SJSA1 (cell line): Measurements from ENCODE around the gene DCDC1. TPM values are rescaled to one million over a fixed set of nuclear protein-coding genes. Genes with fewer than 3 reads are reported as not detected.

Source experiments
- DNase-seq, 2 experiments: peaks; one replicate each; pipeline ENCODE4 v3.0.0-alpha.2; 2015 to 2020; ENCODE audit warnings: low spot score in 2 of 2, low read depth in 1 of 2
- H3K27ac ChIP-seq: fragments of 250-450 bp; sonication (Bioruptor Pico); 2 replicates; pipeline ENCODE4 v1.5.1; 2020; ENCODE audit warnings: mild to moderate bottlenecking, moderate library complexity
- H3K27me3 ChIP-seq: fragments of 250-450 bp; sonication (Bioruptor Pico); replicated peaks from 2 replicates; pipeline ENCODE4 v1.5.1; 2020; ENCODE audit warnings: mild to moderate bottlenecking, moderate library complexity
- H3K36me3 ChIP-seq: fragments of 250-450 bp; sonication (Bioruptor Pico); 2 replicates; pipeline ENCODE4 v1.5.1; 2020; ENCODE audit warnings: mild to moderate bottlenecking
- H3K4me1 ChIP-seq: fragments of 250-450 bp; sonication (Bioruptor Pico); replicated peaks from 2 replicates; pipeline ENCODE4 v1.6.1; 2021; ENCODE audit warnings: mild to moderate bottlenecking
- H3K4me3 ChIP-seq: fragments of 250-450 bp; sonication (Bioruptor Pico); 2 replicates; pipeline ENCODE4 v1.5.1; 2020; ENCODE audit warnings: mild to moderate bottlenecking
- H3K9me3 ChIP-seq: fragments of 250-450 bp; sonication (Bioruptor Pico); replicated peaks from 2 replicates; pipeline ENCODE4 v1.5.1; 2020; ENCODE audit warnings: mild to moderate bottlenecking
- total RNA-seq: library from RNA; depleted of rRNA; stranded (reverse); fragments of >200 nt; shearing (Covaris generic); gene quantifications from 2 replicates; pipeline ENCODE4 v1.2.3, GENCODE V29; 2014

DCDC1 gene
- total RNA-seq, 1 experiment from 2014 or later, result not detected

- H3K27me3 ChIP-seq, result 0 out of 2 replicates have a peak, but pooled peaks cover 6% of the 10 kb centered on the region
- H3K27ac ChIP-seq, result no peak overlapping the region
- H3K9me3 ChIP-seq, result no peaks in the 10 kb centered on the region
- no peaks in the 10 kb centered on the region for H3K36me3 ChIP-seq
- no peaks in the 10 kb centered on the region for H3K4me1 ChIP-seq
- H3K4me3 ChIP-seq, result no peak overlapping the region
- DNase-seq, result no peak
These were observed 267.2 kb downstream of the DCDC1 start for GRCh38 chr11:31102316-31102715.

GRCh38 chr11:31096191-31096805 lies 273.2 kb downstream of the DCDC1 start:
- DNase-seq, result no peak
- H3K36me3 ChIP-seq, result no peaks in the 10 kb centered on the region
- 0 out of 2 replicates have a peak, but pooled peaks cover 3% of the 10 kb centered on the region for H3K27me3 ChIP-seq

GRCh38 chr11:31092638-31093037 lies 276.9 kb downstream of the DCDC1 start:
- Histone ChIP-seq H3K27me3 (no peaks in the 10 kb centered on the region), H3K36me3 (no peaks in the 10 kb centered on the region), H3K9me3 (no peaks in the 10 kb centered on the region), H3K27ac (no peak overlapping the region), H3K4me1 (no peaks in the 10 kb centered on the region), H3K4me3 (no peak overlapping the region)
- no peak for DNase-seq

More at GRCh38 chr11:31096191-31096805, 273.2 kb downstream of the DCDC1 start:
- Histone ChIP-seq H3K4me1 (no peaks in the 10 kb centered on the region), H3K4me3 (no peak overlapping the region), H3K27ac (no peak overlapping the region), H3K9me3 (no peaks in the 10 kb centered on the region)

GRCh38 chr11:31089117-31089516 lies 280.4 kb downstream of the DCDC1 start:
- Histone ChIP-seq H3K4me3 (no peak overlapping the region), H3K4me1 (no peaks in the 10 kb centered on the region), H3K27ac (no peak overlapping the region), H3K36me3 (no peaks in the 10 kb centered on the region), H3K9me3 (no peaks in the 10 kb centered on the region; the same call in 1 of the 2 replicates), H3K27me3 (no peaks in the 10 kb centered on the region)
- no peak for DNase-seq

GRCh38 chr11:31069447-31070205 lies 299.9 kb downstream of the DCDC1 start:
- H3K9me3 ChIP-seq, result no peaks in the 10 kb centered on the region
- no peaks in the 10 kb centered on the region for H3K36me3 ChIP-seq
- no peak overlapping the region for H3K27ac ChIP-seq
- no peaks in the 10 kb centered on the region for H3K4me1 ChIP-seq
- H3K27me3 ChIP-seq, result no peaks in the 10 kb centered on the region
- H3K4me3 ChIP-seq, result no peak overlapping the region
- DNase-seq, result no peak

- no peak for DNase-seq
- Histone ChIP-seq H3K4me1 (no peaks in the 10 kb centered on the region), H3K9me3 (no peaks in the 10 kb centered on the region), H3K27ac (no peak overlapping the region), H3K4me3 (no peak overlapping the region), H3K36me3 (no peaks in the 10 kb centered on the region), H3K27me3 (no peaks in the 10 kb centered on the region)
These were observed 308.7 kb downstream of the DCDC1 start for GRCh38 chr11:31060880-31061279.

- no peak overlapping the region for H3K4me3 ChIP-seq
- H3K36me3 ChIP-seq, result no peaks in the 10 kb centered on the region
- no peaks in the 10 kb centered on the region for H3K4me1 ChIP-seq
- H3K27ac ChIP-seq, result no peak overlapping the region
- H3K27me3 ChIP-seq, result no peaks in the 10 kb centered on the region
- no peaks in the 10 kb centered on the region for H3K9me3 ChIP-seq
- no peak for DNase-seq
These were observed 310.0 kb downstream of the DCDC1 start for GRCh38 chr11:31059529-31059928.

- no peaks in the 10 kb centered on the region for H3K36me3 ChIP-seq
- H3K27me3 ChIP-seq, result no peaks in the 10 kb centered on the region
- H3K4me3 ChIP-seq, result no peak overlapping the region
- H3K27ac ChIP-seq, result no peak overlapping the region
- H3K4me1 ChIP-seq, result no peaks in the 10 kb centered on the region
- H3K9me3 ChIP-seq, result no peaks in the 10 kb centered on the region
- DNase-seq, result no peak
These were observed 319.3 kb downstream of the DCDC1 start for GRCh38 chr11:31050061-31050765.

GRCh38 chr11:31045335-31045734 lies 324.2 kb downstream of the DCDC1 start:
- Histone ChIP-seq H3K4me1 (no peaks in the 10 kb centered on the region), H3K27ac (no peak overlapping the region), H3K36me3 (no peaks in the 10 kb centered on the region), H3K4me3 (no peak overlapping the region), H3K9me3 (no peaks in the 10 kb centered on the region), H3K27me3 (no peaks in the 10 kb centered on the region)
- no peak for DNase-seq

- Histone ChIP-seq H3K4me1 (no peaks in the 10 kb centered on the region), H3K4me3 (no peak overlapping the region), H3K27me3 (no peaks in the 10 kb centered on the region), H3K9me3 (no peaks in the 10 kb centered on the region), H3K27ac (no peak overlapping the region), H3K36me3 (no peaks in the 10 kb centered on the region)
- DNase-seq, result no peak
These were observed 339.3 kb downstream of the DCDC1 start for GRCh38 chr11:31030138-31030792.

- no peak overlapping the region for H3K27ac ChIP-seq
- H3K36me3 ChIP-seq, result no peaks in the 10 kb centered on the region
- H3K9me3 ChIP-seq, result no peaks in the 10 kb centered on the region
- no peaks in the 10 kb centered on the region for H3K27me3 ChIP-seq
- DNase-seq, result no peak
- H3K4me3 ChIP-seq, result no peak overlapping the region
- H3K4me1 ChIP-seq, result no peaks in the 10 kb centered on the region
These were observed 343.2 kb downstream of the DCDC1 start for GRCh38 chr11:31026315-31026714.

- no peak for DNase-seq
- H3K4me3 ChIP-seq, result no peak overlapping the region
These were observed 347.5 kb downstream of the DCDC1 start for GRCh38 chr11:31022080-31022479.

GRCh38 chr11:31019786-31020185 lies 349.8 kb downstream of the DCDC1 start:
- Histone ChIP-seq H3K27me3 (no peaks in the 10 kb centered on the region), H3K4me1 (no peaks in the 10 kb centered on the region), H3K9me3 (no peaks in the 10 kb centered on the region), H3K27ac (no peak overlapping the region), H3K4me3 (no peak overlapping the region), H3K36me3 (no peaks in the 10 kb centered on the region)
- DNase-seq, result no peak

More at GRCh38 chr11:31022080-31022479, 347.5 kb downstream of the DCDC1 start:
- Histone ChIP-seq H3K27ac (no peak overlapping the region), H3K27me3 (no peaks in the 10 kb centered on the region), H3K9me3 (no peaks in the 10 kb centered on the region), H3K36me3 (no peaks in the 10 kb centered on the region), H3K4me1 (no peaks in the 10 kb centered on the region)
